Activated T-cell treated with anti-CD3 and anti-CD28 coated beads for 48 hours (primary cell): ENCODE results near the gene ELOVL3.

Experiments
- DNase-seq: peaks from one replicate; pipeline ENCODE4 v3.0.0-alpha.2; 2020; ENCODE audit warnings: low read depth

The ELOVL3 gene

GRCh38 chr10:102254426-102254825, 28.3 kb downstream of the ELOVL3 start:
- no peak for DNase-seq

GRCh38 chr10:102255404-102255803, 29.3 kb downstream of the ELOVL3 start:
- DNase-seq: no peak

- no peak for DNase-seq
Measured at GRCh38 chr10:102261196-102261595, 35.1 kb downstream of the ELOVL3 start.

- no peak for DNase-seq
Measured at GRCh38 chr10:102261842-102262241, 35.7 kb downstream of the ELOVL3 start.

- no peak for DNase-seq
Measured at GRCh38 chr10:102262744-102263370, 36.8 kb downstream of the ELOVL3 start.

- no peak for DNase-seq
Measured at GRCh38 chr10:102264371-102264770, 38.3 kb downstream of the ELOVL3 start.

- DNase-seq: no peak
Measured at GRCh38 chr10:102266670-102267069, 40.6 kb downstream of the ELOVL3 start.

GRCh38 chr10:102267748-102268147, 41.6 kb downstream of the ELOVL3 start:
- no peak for DNase-seq

- no peak for DNase-seq
Measured at GRCh38 chr10:102268375-102268888, 42.3 kb downstream of the ELOVL3 start.

GRCh38 chr10:102269017-102269416, 42.9 kb downstream of the ELOVL3 start:
- DNase-seq: no peak

- DNase-seq: no peak
Measured at GRCh38 chr10:102274062-102274461, 48.0 kb downstream of the ELOVL3 start.

GRCh38 chr10:102275343-102275742, 49.2 kb downstream of the ELOVL3 start:
- DNase-seq: no peak

GRCh38 chr10:102279104-102279503, 53.0 kb downstream of the ELOVL3 start:
- DNase-seq: no peak
